Measurements from ENCODE around the gene CCDC88C. TPM values are rescaled to one million over a fixed set of nuclear protein-coding genes. Genes with fewer than 3 reads are reported as not detected.

Gene CCDC88C
- 19.8 TPM for polyA plus RNA-seq (2013, experiment 1 of 2)
- polyA plus RNA-seq (2013, experiment 2 of 2), result 20.9 TPM

- peak within 1 kb of the TSS; percentile 95 for H3K18ac ChIP-seq (ENCODE audit: low read length)
- no CpG with 5 or more reads among the region's 103 CpGs for WGBS (ENCODE audit: extremely low coverage, insufficient coverage, low lambda C conversion rate)
- peak within 1 kb of the TSS; percentile 80 for H3K4me3 ChIP-seq (ENCODE audit: low read length)
- H3K56ac ChIP-seq (ENCODE audit: low read length), result peak within 1 kb of the TSS; percentile 91
- no peak within 1 kb of the TSS for H2BK5ac ChIP-seq (ENCODE audit: low read length)
- H3K27me3 ChIP-seq (ENCODE audit: insufficient read depth, low read length, poor library complexity), result no peaks in the 10 kb centered on the region
- H3K9ac ChIP-seq (ENCODE audit: low read length), result peak within 1 kb of the TSS; percentile 83
- H4K8ac ChIP-seq (ENCODE audit: low read depth, low read length), result peak within 1 kb of the TSS; percentile 98
- H3K79me1 ChIP-seq (ENCODE audit: low read length), result peaks cover 9% of the 10 kb centered on the region
- H2BK120ac ChIP-seq (ENCODE audit: low read depth, low read length), result no peak within 1 kb of the TSS
- H3K27ac ChIP-seq (ENCODE audit: low read depth, low read length), result peak within 1 kb of the TSS; percentile 58
- H3K23ac ChIP-seq (ENCODE audit: low read length), result peak within 1 kb of the TSS; percentile 76
- H2BK15ac ChIP-seq (replicated peaks; ENCODE audit: low read depth), result no peak within 1 kb of the TSS
- H3K4me2 ChIP-seq (ENCODE audit: low read length), result peak within 1 kb of the TSS; percentile 90
- no peak within 1 kb of the TSS for H4K5ac ChIP-seq (ENCODE audit: low read length)
- H3K36me3 ChIP-seq (ENCODE audit: control insufficient read depth, insufficient read depth, low read length), result no peaks in the 10 kb centered on the region
- H3K4ac ChIP-seq (ENCODE audit: low read depth, low read length), result peak within 1 kb of the TSS; percentile 83
- peaks cover 31% of the 10 kb centered on the region for H3K79me2 ChIP-seq (ENCODE audit: control insufficient read depth, insufficient read depth, low read length)
- no peak within 1 kb of the TSS for H2AK5ac ChIP-seq (ENCODE audit: low read length)
- peaks cover 14% of the 10 kb centered on the region for H3K4me1 ChIP-seq (ENCODE audit: control insufficient read depth, low read depth, low read length)
- DNase-seq, result peak; percentile 70
Measured at GRCh38 chr14:91417120-91417982, at the start of gene CCDC88C. TSS of gene CCDC88C (minus strand) at chr14:91417820. CDS start at chr14:91417690, 130 bp downstream.

- H3K18ac ChIP-seq (ENCODE audit: low read length), result no peak overlapping the region
- H2BK5ac ChIP-seq (ENCODE audit: low read length), result no peak overlapping the region
- no peak overlapping the region for H4K8ac ChIP-seq (ENCODE audit: low read depth, low read length)
- H2AK5ac ChIP-seq (ENCODE audit: low read length), result no peak overlapping the region
- H4K5ac ChIP-seq (ENCODE audit: low read length), result no peak overlapping the region
- H2BK15ac ChIP-seq (replicated peaks; ENCODE audit: low read depth), result no peak overlapping the region
- DNase-seq, result no peak
- no peak overlapping the region for H3K4me3 ChIP-seq (ENCODE audit: low read length)
- no peaks in the 10 kb centered on the region for H3K79me1 ChIP-seq (ENCODE audit: low read length)
- H3K56ac ChIP-seq (ENCODE audit: low read length), result no peak overlapping the region
- no peaks in the 10 kb centered on the region for H3K27me3 ChIP-seq (ENCODE audit: insufficient read depth, low read length, poor library complexity)
- no peak overlapping the region for H3K23ac ChIP-seq (ENCODE audit: low read length)
- H3K27ac ChIP-seq (ENCODE audit: low read depth, low read length), result no peak overlapping the region
- no peak overlapping the region for H3K4ac ChIP-seq (ENCODE audit: low read depth, low read length)
- no peak overlapping the region for H3K4me2 ChIP-seq (ENCODE audit: low read length)
- H3K36me3 ChIP-seq (ENCODE audit: control insufficient read depth, insufficient read depth, low read length), result peaks cover 4% of the 10 kb centered on the region
- no peaks in the 10 kb centered on the region for H3K4me1 ChIP-seq (ENCODE audit: control insufficient read depth, low read depth, low read length)
- H3K79me2 ChIP-seq (ENCODE audit: control insufficient read depth, insufficient read depth, low read length), result no peaks in the 10 kb centered on the region
- WGBS (ENCODE audit: extremely low coverage, insufficient coverage, low lambda C conversion rate), result no CpG with 5 or more reads among the region's 4 CpGs
- H2BK120ac ChIP-seq (ENCODE audit: low read depth, low read length), result no peak overlapping the region
- no peak overlapping the region for H3K9ac ChIP-seq (ENCODE audit: low read length)
Measured at GRCh38 chr14:91466192-91466591, 48.6 kb upstream of the CCDC88C start.

GRCh38 chr14:91464615-91465205 lies 47.1 kb upstream of the CCDC88C start:
- no peak overlapping the region for H3K18ac ChIP-seq (ENCODE audit: low read length)
- no peak overlapping the region for H2AK5ac ChIP-seq (ENCODE audit: low read length)

GRCh38 chr14:91458612-91459011 lies 41.0 kb upstream of the CCDC88C start:
- no peak overlapping the region for H2AK5ac ChIP-seq (ENCODE audit: low read length)
- H3K4me2 ChIP-seq (ENCODE audit: low read length), result no peak overlapping the region
- no peak overlapping the region for H2BK15ac ChIP-seq (replicated peaks; ENCODE audit: low read depth)
- H2BK5ac ChIP-seq (ENCODE audit: low read length), result no peak overlapping the region
- H3K4ac ChIP-seq (ENCODE audit: low read depth, low read length), result no peak overlapping the region
- no peaks in the 10 kb centered on the region for H3K79me2 ChIP-seq (ENCODE audit: control insufficient read depth, insufficient read depth, low read length)
- no peak overlapping the region for H3K18ac ChIP-seq (ENCODE audit: low read length)
- H3K4me1 ChIP-seq (ENCODE audit: control insufficient read depth, low read depth, low read length), result no peaks in the 10 kb centered on the region
- no peak overlapping the region for H4K8ac ChIP-seq (ENCODE audit: low read depth, low read length)
- no peak overlapping the region for H3K27ac ChIP-seq (ENCODE audit: low read depth, low read length)
- no peaks in the 10 kb centered on the region for H3K79me1 ChIP-seq (ENCODE audit: low read length)
- peaks cover 3% of the 10 kb centered on the region for H3K36me3 ChIP-seq (ENCODE audit: control insufficient read depth, insufficient read depth, low read length)
- no peak for DNase-seq
- no CpG with 5 or more reads among the region's 5 CpGs for WGBS (ENCODE audit: extremely low coverage, insufficient coverage, low lambda C conversion rate)
- H3K9ac ChIP-seq (ENCODE audit: low read length), result no peak overlapping the region
- no peak overlapping the region for H2BK120ac ChIP-seq (ENCODE audit: low read depth, low read length)
- no peak overlapping the region for H3K56ac ChIP-seq (ENCODE audit: low read length)
- H3K4me3 ChIP-seq (ENCODE audit: low read length), result no peak overlapping the region
- H4K5ac ChIP-seq (ENCODE audit: low read length), result no peak overlapping the region
- no peak overlapping the region for H3K23ac ChIP-seq (ENCODE audit: low read length)
- H3K27me3 ChIP-seq (ENCODE audit: insufficient read depth, low read length, poor library complexity), result no peaks in the 10 kb centered on the region

More at GRCh38 chr14:91464615-91465205, 47.1 kb upstream of the CCDC88C start:
- H3K4me2 ChIP-seq (ENCODE audit: low read length), result no peak overlapping the region
- no peak overlapping the region for H3K23ac ChIP-seq (ENCODE audit: low read length)
- peak; percentile 19 for DNase-seq
- no peaks in the 10 kb centered on the region for H3K79me1 ChIP-seq (ENCODE audit: low read length)
- peaks cover 2% of the 10 kb centered on the region for H3K36me3 ChIP-seq (ENCODE audit: control insufficient read depth, insufficient read depth, low read length)
- H2BK5ac ChIP-seq (ENCODE audit: low read length), result no peak overlapping the region
- no peaks in the 10 kb centered on the region for H3K27me3 ChIP-seq (ENCODE audit: insufficient read depth, low read length, poor library complexity)
- H3K9ac ChIP-seq (ENCODE audit: low read length), result no peak overlapping the region
- no peak overlapping the region for H4K5ac ChIP-seq (ENCODE audit: low read length)
- H3K4me3 ChIP-seq (ENCODE audit: low read length), result no peak overlapping the region
- no peak overlapping the region for H3K4ac ChIP-seq (ENCODE audit: low read depth, low read length)
- no peaks in the 10 kb centered on the region for H3K4me1 ChIP-seq (ENCODE audit: control insufficient read depth, low read depth, low read length)
- H2BK120ac ChIP-seq (ENCODE audit: low read depth, low read length), result no peak overlapping the region
- no peak overlapping the region for H4K8ac ChIP-seq (ENCODE audit: low read depth, low read length)
- H3K56ac ChIP-seq (ENCODE audit: low read length), result no peak overlapping the region
- H2BK15ac ChIP-seq (replicated peaks; ENCODE audit: low read depth), result no peak overlapping the region
- H3K27ac ChIP-seq (ENCODE audit: low read depth, low read length), result no peak overlapping the region
- WGBS (ENCODE audit: extremely low coverage, insufficient coverage, low lambda C conversion rate), result no CpG with 5 or more reads among the region's 3 CpGs
- H3K79me2 ChIP-seq (ENCODE audit: control insufficient read depth, insufficient read depth, low read length), result no peaks in the 10 kb centered on the region

- H3K9ac ChIP-seq (ENCODE audit: low read length), result no peak overlapping the region
- no peak overlapping the region for H3K27ac ChIP-seq (ENCODE audit: low read depth, low read length)
- H2BK5ac ChIP-seq (ENCODE audit: low read length), result no peak overlapping the region
- no peaks in the 10 kb centered on the region for H3K79me1 ChIP-seq (ENCODE audit: low read length)
- H2AK5ac ChIP-seq (ENCODE audit: low read length), result no peak overlapping the region
- no peak overlapping the region for H3K4me2 ChIP-seq (ENCODE audit: low read length)
- no peak overlapping the region for H3K23ac ChIP-seq (ENCODE audit: low read length)
- H3K18ac ChIP-seq (ENCODE audit: low read length), result no peak overlapping the region
- no peaks in the 10 kb centered on the region for H3K79me2 ChIP-seq (ENCODE audit: control insufficient read depth, insufficient read depth, low read length)
- no peak overlapping the region for H4K8ac ChIP-seq (ENCODE audit: low read depth, low read length)
- no peak overlapping the region for H3K56ac ChIP-seq (ENCODE audit: low read length)
- H3K4me3 ChIP-seq (ENCODE audit: low read length), result no peak overlapping the region
- no peak overlapping the region for H3K4ac ChIP-seq (ENCODE audit: low read depth, low read length)
- no peaks in the 10 kb centered on the region for H3K4me1 ChIP-seq (ENCODE audit: control insufficient read depth, low read depth, low read length)
- no peak overlapping the region for H2BK15ac ChIP-seq (replicated peaks; ENCODE audit: low read depth)
- H3K36me3 ChIP-seq (ENCODE audit: control insufficient read depth, insufficient read depth, low read length), result peaks cover 2% of the 10 kb centered on the region
- no peak for DNase-seq
- H2BK120ac ChIP-seq (ENCODE audit: low read depth, low read length), result no peak overlapping the region
- H3K27me3 ChIP-seq (ENCODE audit: insufficient read depth, low read length, poor library complexity), result no peaks in the 10 kb centered on the region
- no peak overlapping the region for H4K5ac ChIP-seq (ENCODE audit: low read length)
- no CpG with 5 or more reads among the region's 1 CpG for WGBS (ENCODE audit: extremely low coverage, insufficient coverage, low lambda C conversion rate)
Measured at GRCh38 chr14:91456283-91456682, 38.7 kb upstream of the CCDC88C start.
